WTC11 (cell line): ENCODE data around the gene TIMMDC1. TPM values are rescaled to one million over a fixed set of nuclear protein-coding genes. Genes with fewer than 3 reads are reported as not detected.

ENCODE experiments used
- ATAC-seq: fragments of 200-7000 bp; cut with Tn5 transposase; 2 replicates; pipeline ENCODE4 v1.10.0; 2021; ENCODE audit warnings: mild to moderate bottlenecking, moderate library complexity
- CTCF ChIA-PET: fragments of 300-600 bp; sonication (Branson Sonifier 250); formaldehyde crosslinking; loops from one replicate; lab custom pipeline; 2021; ENCODE audit warnings: antibody characterized with exemption; lab: Charles Lee
- POLR2A ChIA-PET: fragments of 350-600 bp; sonication (Branson Sonifier 250); formaldehyde crosslinking; loops from one replicate; lab custom pipeline; 2021; ENCODE audit warnings: antibody characterized with exemption; lab: Charles Lee
- DNase-seq: peaks from one replicate; pipeline ENCODE4 v3.0.0; 2021; ENCODE audit warnings: low spot score
- H3K27ac Mint-ChIP-seq: 2 replicates; pipeline ENCODE4 v1.8.0; 2021; ENCODE audit warnings: mixed read lengths
- H3K27me3 Mint-ChIP-seq: 2 replicates; pipeline ENCODE4 v1.8.0; 2021; ENCODE audit warnings: low read depth, mild to moderate bottlenecking, moderate library complexity, mixed read lengths
- H3K36me3 Mint-ChIP-seq: 2 replicates; pipeline ENCODE4 v1.8.0; 2021; ENCODE audit warnings: mixed read lengths
- H3K4me1 Mint-ChIP-seq: 2 replicates; pipeline ENCODE4 v1.8.0; 2022; ENCODE audit warnings: mixed read lengths
- H3K4me3 Mint-ChIP-seq: 2 replicates; pipeline ENCODE4 v1.8.0; 2021; ENCODE audit warnings: mild to moderate bottlenecking, moderate library complexity, mixed read lengths
- H3K9me3 Mint-ChIP-seq: 2 replicates; pipeline ENCODE4 v1.8.0; 2021; ENCODE audit warnings: mixed read lengths
- ATF1 ChIP-seq: sonication (generic); formaldehyde crosslinking; IDR thresholded peaks from 2 replicates; pipeline ENCODE4 v1.8.1; 2023; ENCODE audit warnings: mild to moderate bottlenecking, moderate library complexity, missing genetic modification reagents
- CBFB ChIP-seq: sonication (generic); formaldehyde crosslinking; IDR thresholded peaks from 2 replicates; pipeline ENCODE4 v1.8.1; 2022; ENCODE audit warnings: mild to moderate bottlenecking, low read depth, missing genetic modification reagents
- CDX4 ChIP-seq: fragments of 250-450 bp; sonication (Bioruptor Pico); IDR thresholded peaks from 2 replicates; pipeline ENCODE4 v1.9.0; 2021; ENCODE audit warnings: moderate library complexity, mild to moderate bottlenecking, inconsistent platforms, borderline replicate concordance
- GABPB1 ChIP-seq: sonication (generic); formaldehyde crosslinking; IDR thresholded peaks from 2 replicates; pipeline ENCODE4 v1.8.1; 2023; ENCODE audit warnings: mild to moderate bottlenecking, missing genetic modification reagents
- HMGA2 ChIP-seq: fragments of 250-450 bp; sonication (Bioruptor Pico); IDR thresholded peaks from 2 replicates; pipeline ENCODE4 v1.4.0; 2021; ENCODE audit warnings: mild to moderate bottlenecking, moderate library complexity
- IRF1 ChIP-seq: sonication (generic); formaldehyde crosslinking; IDR thresholded peaks from 2 replicates; pipeline ENCODE4 v1.8.0; 2023; ENCODE audit warnings: missing genetic modification reagents
- MLX ChIP-seq: sonication (generic); formaldehyde crosslinking; IDR thresholded peaks from 2 replicates; pipeline ENCODE4 v1.8.1; 2023; ENCODE audit warnings: mild to moderate bottlenecking, missing genetic modification reagents, moderate library complexity
- MXD4 ChIP-seq: fragments of 250-450 bp; sonication (Bioruptor Pico); IDR thresholded peaks from 2 replicates; pipeline ENCODE4 v1.8.0; 2021; ENCODE audit warnings: mild to moderate bottlenecking, moderate library complexity, borderline replicate concordance
- NFYB ChIP-seq: sonication (generic); formaldehyde crosslinking; conservative IDR thresholded peaks from 2 replicates; pipeline ENCODE4 v1.8.0; 2022; ENCODE audit warnings: low read depth, missing genetic modification reagents
- NR2C2 ChIP-seq: sonication (generic); formaldehyde crosslinking; IDR thresholded peaks from 2 replicates; pipeline ENCODE4 v1.8.0; 2022; ENCODE audit warnings: mild to moderate bottlenecking, missing genetic modification reagents
- NR3C1 ChIP-seq: sonication (generic); formaldehyde crosslinking; conservative IDR thresholded peaks from 2 replicates; pipeline ENCODE4 v1.8.1; 2023; ENCODE audit warnings: low read depth, mild to moderate bottlenecking, missing genetic modification reagents
- PRRX2 ChIP-seq: fragments of 250-450 bp; sonication (Bioruptor Pico); IDR thresholded peaks from 2 replicates; pipeline ENCODE4 v1.8.0; 2021; ENCODE audit warnings: mild to moderate bottlenecking
- RORB ChIP-seq: fragments of 250-450 bp; sonication (Bioruptor Pico); IDR thresholded peaks from 2 replicates; pipeline ENCODE4 v1.9.0; 2021; ENCODE audit warnings: mild to moderate bottlenecking
- SMAD3 ChIP-seq: sonication (generic); formaldehyde crosslinking; IDR thresholded peaks from 2 replicates; pipeline ENCODE4 v1.8.0; 2022; ENCODE audit warnings: missing genetic modification reagents, mild to moderate bottlenecking, borderline replicate concordance
- TEAD1 ChIP-seq: sonication (generic); formaldehyde crosslinking; IDR thresholded peaks from 2 replicates; pipeline ENCODE4 v1.8.0; 2022; ENCODE audit warnings: mild to moderate bottlenecking, missing genetic modification reagents
- TP53 ChIP-seq: sonication (generic); formaldehyde crosslinking; IDR thresholded peaks from 2 replicates; pipeline ENCODE4 v1.8.1; 2023; ENCODE audit warnings: mild to moderate bottlenecking, missing genetic modification reagents
- ZNF138 ChIP-seq: sonication (generic); formaldehyde crosslinking; conservative IDR thresholded peaks from 2 replicates; pipeline ENCODE4 v1.8.1; 2022; ENCODE audit warnings: mild to moderate bottlenecking, moderate library complexity, missing genetic modification reagents
- ZNF263 ChIP-seq: sonication (generic); formaldehyde crosslinking; IDR thresholded peaks from 2 replicates; pipeline ENCODE4 v1.8.1; 2022; ENCODE audit warnings: low read depth, mild to moderate bottlenecking, moderate library complexity, missing genetic modification reagents
- ZNF281 ChIP-seq: sonication (generic); formaldehyde crosslinking; IDR thresholded peaks from 2 replicates; pipeline ENCODE4 v1.8.0; 2023; ENCODE audit warnings: mild to moderate bottlenecking, missing genetic modification reagents
- ZSCAN18 ChIP-seq: fragments of 250-450 bp; sonication (Bioruptor Pico); IDR thresholded peaks from 2 replicates; pipeline ENCODE4 v2.1.2; 2022; ENCODE audit warnings: mild to moderate bottlenecking, moderate library complexity
- total RNA-seq: library from RNA; stranded (reverse); gene quantifications from 3 replicates; pipeline ENCODE4 v1.2.3, GENCODE V29; 2021

Gene TIMMDC1
- total RNA-seq, 1 experiment from 2014 or later = 114 TPM

GRCh38 chr3:119517112-119517511 lies 18.8 kb downstream of the TIMMDC1 start (continued):
- TF ChIP-seq ZSCAN18 = no peak
- no peak for TF ChIP-seq NFYB (CRISPR knock-in tag)
- no peak for TF ChIP-seq GABPB1 (CRISPR knock-in tag)
- TF ChIP-seq HMGA2 (CRISPR knock-in tag) = no peak
- TF ChIP-seq MLX (CRISPR knock-in tag) = no peak
- TF ChIP-seq MXD4 (CRISPR knock-in tag) = no peak

- TF ChIP-seq ZNF263 = no peak
- TF ChIP-seq MLX (CRISPR knock-in tag) = no peak
- no peak for TF ChIP-seq PRRX2
- TF ChIP-seq IRF1 = no peak
- TF ChIP-seq CDX4 (CRISPR knock-in tag) = no peak
- TF ChIP-seq NR2C2 = no peak
- TF ChIP-seq TEAD1 (CRISPR knock-in tag) = no peak
- TF ChIP-seq ZNF138 (CRISPR knock-in tag) = no peak
- no peak for TF ChIP-seq RORB
- TF ChIP-seq SMAD3 (CRISPR knock-in tag) = no peak
- TF ChIP-seq ZNF281 (CRISPR knock-in tag) = no peak
- no peak for TF ChIP-seq ATF1
- no peak for TF ChIP-seq NR3C1 (CRISPR knock-in tag)
- no peak for TF ChIP-seq GABPB1 (CRISPR knock-in tag)
- no peak for TF ChIP-seq TP53
- no peak for TF ChIP-seq CBFB
- peaks cover 22% of the 10 kb centered on the region for H3K9me3 Mint-ChIP-seq
- no peak for DNase-seq
- POLR2A ChIA-PET = no interaction called here
- no peaks in the 10 kb centered on the region for H3K4me1 Mint-ChIP-seq
- ATAC-seq = no peak
- no peak overlapping the region for H3K4me3 Mint-ChIP-seq
- peaks cover 81% of the 10 kb centered on the region for H3K36me3 Mint-ChIP-seq
- CTCF ChIA-PET = no interaction called here
- H3K27ac Mint-ChIP-seq = no peak overlapping the region
- H3K27me3 Mint-ChIP-seq = no peaks in the 10 kb centered on the region
Observed at GRCh38 chr3:119518026-119518425, 19.7 kb downstream of the TIMMDC1 start.
